Endothelial cell of umbilical vein (primary cell): ENCODE data around the gene TMCC2. TPM values are rescaled to one million over a fixed set of nuclear protein-coding genes. Genes with fewer than 3 reads are reported as not detected.

Experiments
- BruUV-seq: library from RNA; stranded (reverse); fragments of 400-500 nt; replicated peaks from 2 replicates; lab custom pipeline; 2021; lab: Mats Ljungman, UMichigan
- CTCF ChIA-PET: fragments of 300-600, 350-600 bp; sonication (Branson Sonifier 250); formaldehyde crosslinking; loops from one replicate; lab custom pipeline; 2021; ENCODE audit warnings: antibody characterized with exemption, inconsistent platforms; lab: Charles Lee
- POLR2A ChIA-PET: fragments of 300-600, 350-600 bp; sonication (Branson Sonifier 250); formaldehyde crosslinking; loops from one replicate; lab custom pipeline; 2021; ENCODE audit warnings: antibody characterized with exemption, inconsistent platforms; lab: Charles Lee
- DNase-seq: peaks from one replicate; pipeline ENCODE4 v3.0.0-alpha.2; 2011; ENCODE audit warnings: low read depth, low spot score
- FAIRE-seq: peaks from 2 replicates; lab custom pipeline; 2011; peaks lifted over from hg19 to GRCh38; lab: Jason Lieb, UNC
- H2AFZ ChIP-seq: 2 replicates; pipeline ENCODE4 v1.6.0; 2012; ENCODE audit warnings: low read depth, low read length, control low read depth, inconsistent platforms
- H3K27ac ChIP-seq: 2 replicates; pipeline ENCODE4 v1.5.1; 2011; ENCODE audit warnings: low read depth, mild to moderate bottlenecking, control low read depth, low read length, moderate library complexity; ENCODE audit not compliant: insufficient read depth
- H3K27me3 ChIP-seq, 2 experiments: 2 replicates each; pipeline versions ENCODE4 v1.6.0 to v1.6.1; 2011; ENCODE audit warnings: low read length in 2 of 2, mixed read lengths in 1 of 2; ENCODE audit not compliant: control insufficient read depth in 2 of 2, insufficient read depth in 2 of 2
- H3K36me3 ChIP-seq, 2 experiments: 2 replicates in 1 of 2; 3 replicates in 1 of 2; pipeline ENCODE4 v1.5.1; 2011; ENCODE audit warnings: low read length in 2 of 2, mild to moderate bottlenecking in 1 of 2, moderate library complexity in 1 of 2; ENCODE audit not compliant: control insufficient read depth in 2 of 2, insufficient read depth in 2 of 2; ENCODE audit errors: extremely low read depth in 1 of 2
- H3K4me1 ChIP-seq: 3 replicates; pipeline ENCODE4 v1.5.1; 2011; ENCODE audit warnings: mild to moderate bottlenecking, low read length; ENCODE audit not compliant: control insufficient read depth, insufficient read depth; ENCODE audit errors: extremely low read depth
- H3K4me2 ChIP-seq: 2 replicates; pipeline ENCODE4 v1.6.1; 2011; ENCODE audit warnings: low read length, control low read depth, mixed read lengths; ENCODE audit not compliant: insufficient read depth
- H3K4me3 ChIP-seq, 3 experiments: fragments of 200-600 bp in 1 of 3; sonication (generic), shearing (Covaris generic) in 1 of 3; replicated peaks in 1 of 3; 2 replicates each; pipeline ENCODE4 v1.5.1; 2011 to 2016; ENCODE audit warnings: control low read depth in 3 of 3, low read length in 3 of 3, mild to moderate bottlenecking in 2 of 3, inconsistent platforms in 1 of 3, low read depth in 1 of 3, moderate library complexity in 1 of 3; ENCODE audit not compliant: insufficient read depth in 1 of 3
- H3K79me2 ChIP-seq: 2 replicates; pipeline ENCODE4 v1.6.0; 2012; ENCODE audit warnings: low read length, inconsistent platforms; ENCODE audit not compliant: control insufficient read depth, insufficient read depth
- H3K9ac ChIP-seq: replicated peaks from 2 replicates; pipeline ENCODE3; 2011; ENCODE audit warnings: low read length, control low read depth; ENCODE audit not compliant: insufficient read depth; ENCODE audit errors: extremely low read depth
- H3K9me1 ChIP-seq: replicated peaks from 3 replicates; pipeline ENCODE4 v1.6.0; 2011; ENCODE audit warnings: mild to moderate bottlenecking, low read length; ENCODE audit not compliant: control insufficient read depth, insufficient read depth; ENCODE audit errors: extremely low read depth
- H3K9me3 ChIP-seq: replicated peaks from 2 replicates; pipeline ENCODE4 v1.5.1; 2012; ENCODE audit warnings: low read length, inconsistent platforms; ENCODE audit not compliant: control insufficient read depth, insufficient read depth
- H4K20me1 ChIP-seq: replicated peaks from 2 replicates; pipeline ENCODE3; 2011; ENCODE audit warnings: mild to moderate bottlenecking, low read length; ENCODE audit not compliant: control insufficient read depth, insufficient read depth; ENCODE audit errors: extremely low read depth
- EZH2 ChIP-seq: IDR thresholded peaks from 2 replicates; pipeline ENCODE4 v1.6.1; 2012; ENCODE audit warnings: borderline replicate concordance, low read depth, mild to moderate bottlenecking, moderate library complexity, low read length, inconsistent platforms; ENCODE audit not compliant: severe bottlenecking
- FOS ChIP-seq: IDR thresholded peaks from 2 replicates; pipeline ENCODE4 v1.6.1; 2011; ENCODE audit warnings: mild to moderate bottlenecking, low read length, moderate library complexity, borderline replicate concordance; ENCODE audit not compliant: insufficient read depth
- GATA2 ChIP-seq: IDR thresholded peaks from 2 replicates; pipeline ENCODE4 v1.7.0; 2011; ENCODE audit warnings: low read depth, mild to moderate bottlenecking, moderate library complexity, mixed read lengths, low read length; ENCODE audit not compliant: insufficient read length, insufficient read depth
- JUN ChIP-seq: IDR thresholded peaks from 2 replicates; pipeline ENCODE4 v1.6.1; 2011; ENCODE audit warnings: borderline replicate concordance, low read depth; ENCODE audit not compliant: insufficient read length, insufficient read depth
- MYC ChIP-seq: IDR thresholded peaks from one replicate; pipeline ENCODE4 v1.6.1; 2011; ENCODE audit warnings: mild to moderate bottlenecking, low read depth, low read length
- POLR2A ChIP-seq: IDR thresholded peaks from 2 replicates; pipeline ENCODE4 v1.6.1; 2012; ENCODE audit warnings: low read depth, mild to moderate bottlenecking, control low read depth, low read length
- POLR2AphosphoS5 ChIP-seq: IDR thresholded peaks from 2 replicates; pipeline ENCODE4 v1.6.1; 2012; ENCODE audit warnings: low read depth, mild to moderate bottlenecking, control low read depth, low read length, moderate library complexity; ENCODE audit not compliant: insufficient read depth
- dilution Hi-C: fragments of 300-500 bp; cut with MboI; formaldehyde crosslinking; loops from one replicate; pipeline ENCODE4 v1.15.0; 2019; ENCODE audit warnings: low sequenced_read_pairs; ENCODE audit not compliant: extremely low pct_ligation_motif_present
- intact Hi-C: fragments of 100-400 bp; cut with micrococcal nuclease; formaldehyde crosslinking; loops from one replicate; pipeline ENCODE4 v1.10.0; 2022
- polyA plus RNA-seq, 4 experiments: library from polyadenylated mRNA; depleted of rRNA in 3 of 4; stranded (reverse) in 3 of 4; unstranded in 1 of 4; fragments of >200 nt; gene quantifications; 2 replicates each; pipeline versions ENCODE4 v1.2.1 to v1.2.3, GENCODE V29; 2011 to 2012; ENCODE audit warnings: missing spikeins in 1 of 4
- total RNA-seq: library from RNA; stranded (reverse); gene quantifications from 2 replicates; pipeline ENCODE4 v1.2.3, GENCODE V29; 2021
- TF ChIP-seq, protein P1 (sequence below), 2 donors: IDR thresholded peaks; 1 replicate in 1 of 2; 2 replicates in 1 of 2; pipeline ENCODE4 v1.5.1; 2011; ENCODE audit warnings: low read length in 2 of 2, mild to moderate bottlenecking in 2 of 2, moderate library complexity in 2 of 2, control low read depth in 1 of 2, inconsistent platforms in 1 of 2, low read depth in 1 of 2; ENCODE audit not compliant: insufficient read depth in 1 of 2; ENCODE audit errors: extremely low read depth in 1 of 2
- TF ChIP-seq, protein P2 (sequence below): IDR thresholded peaks from 2 replicates; pipeline ENCODE4 v1.6.1; 2011; ENCODE audit not compliant: insufficient read depth, insufficient read length

Gene TMCC2
- total and polyA plus RNA-seq, 2 donors (not counting 3 experiments of a cell fraction or from before 2014, with no cell fraction given) = 2.0 to 2.1 TPM

DNA sequence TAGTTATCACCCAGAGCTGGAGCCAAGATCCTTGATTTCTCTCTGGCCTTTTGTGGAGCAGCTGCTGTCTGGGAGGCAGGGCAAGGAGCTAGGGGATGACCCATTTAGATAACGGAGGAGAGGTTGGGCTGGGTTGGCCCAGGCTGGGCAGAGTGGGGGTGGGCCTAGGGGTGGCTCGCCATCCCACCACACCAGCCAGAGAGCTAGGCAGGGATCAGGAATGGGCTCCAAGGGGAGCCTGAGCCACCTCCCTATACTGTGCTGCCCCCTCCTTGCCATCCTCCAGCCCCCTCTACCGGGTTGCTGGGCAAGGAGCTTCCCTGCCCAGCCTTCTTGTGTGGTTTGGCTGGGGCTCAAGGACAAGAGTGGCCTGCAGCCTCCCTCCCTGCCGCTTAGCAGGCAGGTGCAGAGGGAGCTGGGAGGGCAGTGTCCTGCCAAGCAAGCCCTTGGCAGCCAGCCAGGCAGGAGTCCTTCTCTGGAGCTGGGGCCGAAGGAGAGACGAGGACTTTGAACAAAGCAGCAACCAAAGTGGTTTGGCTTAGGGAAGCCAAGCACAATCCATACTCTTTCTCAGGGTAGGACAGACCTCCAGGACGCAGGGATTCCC lies 89.7 kb downstream of the TMCC2 start:
- no TSS peak for BruUV-seq
- Histone ChIP-seq H3K79me2 (no peaks in the 10 kb centered on the region), H3K4me1 (peaks cover 31% of the 10 kb centered on the region), H3K9me3 (no peaks in the 10 kb centered on the region), H3K27ac (no peak overlapping the region), H3K4me2 (no peak overlapping the region), H3K36me3 (no peaks in the 10 kb centered on the region), H2AFZ (no peak overlapping the region), H3K9ac (no peak overlapping the region), H3K27me3 (no peaks in the 10 kb centered on the region), H4K20me1 (no peaks in the 10 kb centered on the region), H3K4me3 (no peak overlapping the region), H3K9me1 (no peaks in the 10 kb centered on the region)
- CTCF ChIA-PET = interaction anchor here (0.6 to 21.6 kb wide), 12 partner anchors 8 to 274 kb away, joined by 3 to 1536 read pairs (median 4); no protein-coding TSS in a partner anchor
- intact Hi-C loops (no loop called here), dilution Hi-C loops (no loop called here)
- POLR2A ChIA-PET = interaction anchor here (0.9 to 1.1 kb wide), 2 partner anchors 23 to 33 kb away, joined by 4 to 9 read pairs; no protein-coding TSS in a partner anchor
- no peak for TF ChIP-seq POLR2A
- TF ChIP-seq, protein P1, sequence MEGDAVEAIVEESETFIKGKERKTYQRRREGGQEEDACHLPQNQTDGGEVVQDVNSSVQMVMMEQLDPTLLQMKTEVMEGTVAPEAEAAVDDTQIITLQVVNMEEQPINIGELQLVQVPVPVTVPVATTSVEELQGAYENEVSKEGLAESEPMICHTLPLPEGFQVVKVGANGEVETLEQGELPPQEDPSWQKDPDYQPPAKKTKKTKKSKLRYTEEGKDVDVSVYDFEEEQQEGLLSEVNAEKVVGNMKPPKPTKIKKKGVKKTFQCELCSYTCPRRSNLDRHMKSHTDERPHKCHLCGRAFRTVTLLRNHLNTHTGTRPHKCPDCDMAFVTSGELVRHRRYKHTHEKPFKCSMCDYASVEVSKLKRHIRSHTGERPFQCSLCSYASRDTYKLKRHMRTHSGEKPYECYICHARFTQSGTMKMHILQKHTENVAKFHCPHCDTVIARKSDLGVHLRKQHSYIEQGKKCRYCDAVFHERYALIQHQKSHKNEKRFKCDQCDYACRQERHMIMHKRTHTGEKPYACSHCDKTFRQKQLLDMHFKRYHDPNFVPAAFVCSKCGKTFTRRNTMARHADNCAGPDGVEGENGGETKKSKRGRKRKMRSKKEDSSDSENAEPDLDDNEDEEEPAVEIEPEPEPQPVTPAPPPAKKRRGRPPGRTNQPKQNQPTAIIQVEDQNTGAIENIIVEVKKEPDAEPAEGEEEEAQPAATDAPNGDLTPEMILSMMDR (IDR thresholded peaks at IDR 0.05; ENCODE audit: extremely low read depth in 1 of 2, insufficient read depth in 1 of 2, low read depth in 1 of 2, low read length in 2 of 2) = peak in 1 of 2 donors; percentile 6
- FAIRE-seq (no peak), DNase-seq (peak; percentile 59)

DNA sequence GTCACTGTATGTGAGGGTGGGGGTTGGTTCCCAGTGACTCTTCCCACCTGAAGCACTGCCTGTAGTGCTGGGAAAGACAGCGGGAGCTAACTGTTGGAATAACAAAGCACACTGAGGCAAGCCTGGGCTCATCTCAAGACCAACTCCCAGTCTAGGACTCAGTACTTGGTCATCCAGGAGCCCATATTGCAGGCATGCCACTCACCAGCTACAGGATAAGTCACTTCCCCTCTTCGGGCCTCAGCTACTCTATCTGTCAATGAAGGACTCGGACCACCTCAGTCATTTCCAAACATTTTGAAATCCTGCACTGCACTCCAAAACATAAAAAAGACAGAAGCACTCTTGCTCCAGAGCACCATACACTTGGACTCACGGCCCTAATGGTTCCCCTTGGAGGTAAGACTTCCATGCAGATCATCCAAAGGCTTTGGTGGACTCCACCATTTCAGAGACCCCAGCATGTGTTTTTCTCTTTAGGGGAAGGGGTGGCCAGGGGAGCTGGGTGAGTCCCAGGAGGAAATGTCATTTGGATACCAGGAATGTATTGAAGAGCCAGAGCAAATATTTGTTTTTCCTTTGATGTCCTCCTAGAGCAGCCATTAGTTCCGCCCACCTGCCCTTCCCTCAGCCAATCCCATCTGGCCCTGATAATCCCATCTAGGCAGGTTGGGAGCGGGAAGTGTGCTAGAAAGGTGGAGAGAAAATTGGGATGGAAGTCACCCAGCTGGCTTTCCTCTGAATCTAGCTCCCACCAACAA lies 90.7 kb downstream of the TMCC2 start:
- H3K36me3 ChIP-seq = no peaks in the 10 kb centered on the region
- no peaks in the 10 kb centered on the region for H3K9me1 ChIP-seq
- H3K79me2 ChIP-seq = no peaks in the 10 kb centered on the region
- intact Hi-C loops = no loop called here
- no TSS peak for BruUV-seq
- no peak overlapping the region for H3K9ac ChIP-seq
- TF ChIP-seq EZH2 = no peak
- TF ChIP-seq POLR2AphosphoS5 = no peak
- no peak for TF ChIP-seq MYC
- TF ChIP-seq, protein P1 (IDR thresholded peaks at IDR 0.05; ENCODE audit: extremely low read depth in 1 of 2, insufficient read depth in 1 of 2, low read depth in 1 of 2, low read length in 2 of 2) = no peak
- no peak for TF ChIP-seq GATA2
- TF ChIP-seq, protein P2, sequence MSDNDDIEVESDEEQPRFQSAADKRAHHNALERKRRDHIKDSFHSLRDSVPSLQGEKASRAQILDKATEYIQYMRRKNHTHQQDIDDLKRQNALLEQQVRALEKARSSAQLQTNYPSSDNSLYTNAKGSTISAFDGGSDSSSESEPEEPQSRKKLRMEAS = no peak
- TF ChIP-seq FOS = no peak
- no peak for TF ChIP-seq JUN
- no peak for TF ChIP-seq POLR2A
- dilution Hi-C loops = no loop called here
- no peak for FAIRE-seq
- H3K4me1 ChIP-seq = peaks cover 28% of the 10 kb centered on the region
- no peaks in the 10 kb centered on the region for H3K9me3 ChIP-seq
- H4K20me1 ChIP-seq = no peaks in the 10 kb centered on the region
- no peak overlapping the region for H3K4me2 ChIP-seq
- ChIA-PET CTCF (interaction anchor here (0.9 to 21.6 kb wide), 9 partner anchors 18 to 273 kb away, joined by 3 to 1536 read pairs (median 5); no protein-coding TSS in a partner anchor), POLR2A (interaction anchor here (0.9 kb wide), 1 partner anchor 24 kb away, joined by 9 read pairs; no protein-coding TSS in a partner anchor)
- H2AFZ ChIP-seq = no peak overlapping the region
- H3K4me3 ChIP-seq = no peak overlapping the region
- H3K27me3 ChIP-seq = no peaks in the 10 kb centered on the region
- DNase-seq = no peak
- no peak overlapping the region for H3K27ac ChIP-seq
